Measurements from ENCODE around the gene CORIN.
A peak's percentile ranks its signal among the peaks of the same experiment; 100 is the strongest.
"Not testable (repeated sequence)": the region's sequence is repeated elsewhere in the genome, so short reads cannot be mapped to it uniquely, and the experiment has no call there.

The CORIN gene

DNA sequence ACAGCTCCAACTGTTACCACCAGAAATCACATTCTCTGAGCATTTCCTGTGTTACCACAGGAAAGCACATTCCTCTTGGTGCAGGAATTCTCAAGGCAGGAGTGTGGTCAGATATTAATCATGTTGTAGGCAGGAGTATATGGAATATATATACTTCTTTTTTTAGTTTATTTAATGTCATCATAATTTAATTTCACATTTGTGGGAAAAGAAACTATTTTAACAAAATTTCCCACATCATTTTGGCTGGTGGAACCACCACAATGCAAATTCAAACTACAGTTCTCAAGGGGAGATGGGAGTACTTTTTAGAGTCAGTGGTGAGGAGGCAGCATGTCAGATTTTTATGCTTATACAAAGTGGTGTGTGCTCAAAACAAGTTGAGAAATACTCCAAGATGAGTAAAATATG lies 213.8 kb downstream of the CORIN start:
- no peak for DNase-seq

GRCh38 chr4:47621181-47621580 lies 216.7 kb downstream of the CORIN start:
- DNase-seq, result no peak

- DNase-seq, result no peak
Observed at GRCh38 chr4:47619691-47620090, 218.2 kb downstream of the CORIN start.

DNA sequence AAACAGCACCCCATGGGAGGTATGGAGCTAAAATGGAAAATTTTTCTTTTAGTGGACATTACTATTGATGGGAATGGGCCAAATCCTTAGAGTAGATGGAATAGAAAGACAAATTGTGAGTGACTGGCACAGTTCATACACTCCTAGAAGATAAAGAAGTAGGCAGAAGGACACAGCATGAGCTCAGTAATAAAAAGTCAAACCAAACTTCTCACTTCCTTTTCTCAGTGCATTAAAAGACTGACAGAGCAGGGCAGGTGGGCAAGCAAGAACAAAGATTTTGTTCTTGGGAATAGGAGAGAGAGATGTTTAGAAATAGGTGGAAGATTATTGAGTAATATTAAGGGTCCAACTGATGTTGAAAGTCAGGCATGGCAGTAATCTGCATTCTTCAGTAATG lies 220.3 kb downstream of the CORIN start:
- no peak for DNase-seq

DNA sequence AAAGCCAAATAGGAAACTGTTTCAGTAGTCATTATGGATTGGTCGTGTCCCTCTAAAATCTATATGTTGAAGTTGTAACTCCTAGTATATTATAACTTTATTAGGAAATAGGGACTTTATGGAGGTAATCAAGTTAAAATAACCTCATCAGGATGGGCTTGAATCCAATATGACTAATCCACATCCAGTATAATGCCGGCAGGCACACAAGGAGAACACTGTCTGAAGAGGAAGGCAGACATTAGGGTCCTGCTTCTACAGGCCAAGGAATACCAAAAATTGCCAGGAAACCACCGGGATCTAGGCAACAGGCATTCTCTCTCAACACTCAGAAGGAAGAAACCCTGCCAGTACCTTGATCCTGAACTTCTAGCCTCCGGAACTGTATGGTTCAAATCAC lies 222.5 kb downstream of the CORIN start:
- no peak for DNase-seq

GRCh38 chr4:47612116-47613023 lies 225.5 kb downstream of the CORIN start:
- DNase-seq, result no peak

DNA sequence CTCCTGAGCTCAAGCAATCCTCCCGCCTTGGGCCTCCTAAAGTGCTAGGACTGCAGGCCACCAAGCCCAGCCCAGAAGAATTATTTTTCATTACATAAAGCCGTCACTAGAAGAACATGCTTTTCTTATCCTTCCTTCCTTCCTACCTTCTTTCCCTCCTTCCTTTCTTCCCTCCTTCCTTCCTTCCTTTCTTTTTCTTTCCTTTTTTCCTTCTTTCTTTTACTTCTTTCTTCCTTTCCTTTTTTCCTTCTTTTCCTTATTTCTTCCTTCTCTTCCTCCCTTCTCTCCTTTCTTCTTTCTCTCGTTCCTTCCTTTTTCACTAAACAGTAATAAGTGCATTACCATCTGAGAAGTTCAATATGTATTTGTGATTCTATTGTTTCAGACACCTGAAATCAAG lies 231.4 kb downstream of the CORIN start:
- no peak for DNase-seq

GRCh38 chr4:47598896-47599295 lies 239.0 kb downstream of the CORIN start:
- no peak for DNase-seq

GRCh38 chr4:47598320-47598719 lies 239.5 kb downstream of the CORIN start:
- no peak for DNase-seq

- DNase-seq, result no peak
Observed at GRCh38 chr4:47597696-47598095, 240.2 kb downstream of the CORIN start.

DNA sequence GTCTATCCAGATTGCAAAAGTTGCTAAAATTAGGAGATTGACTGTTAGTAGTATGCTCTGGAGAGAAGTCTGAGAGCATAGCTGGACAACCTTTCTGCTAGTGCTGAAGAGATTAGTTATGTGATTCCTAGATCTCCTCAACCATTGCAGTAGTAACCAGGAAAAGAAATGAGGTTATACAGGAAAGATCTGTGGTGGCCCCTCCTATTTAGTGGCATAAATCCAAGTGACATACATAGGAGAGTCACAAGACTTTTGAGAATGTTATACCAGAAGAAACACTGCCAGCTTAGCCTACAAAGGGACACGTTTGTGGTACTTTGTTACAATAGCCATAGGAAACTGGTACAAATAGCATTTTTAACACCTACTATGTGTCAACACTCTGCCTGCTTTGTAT lies 247.5 kb downstream of the CORIN start:
- no peak for DNase-seq

- DNase-seq, result no peak
Observed at GRCh38 chr4:47579235-47579634, 258.6 kb downstream of the CORIN start.

- DNase-seq, result no peak
Observed at GRCh38 chr4:47577779-47578553, 259.9 kb downstream of the CORIN start.

DNA sequence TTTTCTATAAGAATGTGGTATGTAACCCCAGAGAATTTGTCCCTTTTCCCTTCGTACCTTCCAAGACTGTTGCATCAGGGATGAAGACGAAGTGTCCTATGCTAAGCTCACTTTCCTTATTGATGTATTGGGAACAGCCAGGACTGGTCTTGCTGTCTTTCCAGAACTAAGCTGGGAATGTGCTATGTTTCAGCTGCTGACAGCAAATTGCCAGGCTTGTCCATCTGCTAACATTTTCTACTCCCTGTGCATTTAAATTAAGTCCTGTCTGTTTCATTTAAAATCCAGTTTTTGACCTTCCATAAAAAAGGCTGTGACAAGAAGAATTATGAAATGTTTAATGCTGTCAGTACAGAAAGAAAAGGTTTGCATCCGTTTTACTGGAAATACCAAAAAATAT lies 264.9 kb downstream of the CORIN start:
- no peak for DNase-seq

GRCh38 chr4:47570816-47571215 lies 267.1 kb downstream of the CORIN start:
- DNase-seq, result peak; percentile 61

- DNase-seq, result no peak
Observed at GRCh38 chr4:47567511-47567910, 270.4 kb downstream of the CORIN start.

DNA sequence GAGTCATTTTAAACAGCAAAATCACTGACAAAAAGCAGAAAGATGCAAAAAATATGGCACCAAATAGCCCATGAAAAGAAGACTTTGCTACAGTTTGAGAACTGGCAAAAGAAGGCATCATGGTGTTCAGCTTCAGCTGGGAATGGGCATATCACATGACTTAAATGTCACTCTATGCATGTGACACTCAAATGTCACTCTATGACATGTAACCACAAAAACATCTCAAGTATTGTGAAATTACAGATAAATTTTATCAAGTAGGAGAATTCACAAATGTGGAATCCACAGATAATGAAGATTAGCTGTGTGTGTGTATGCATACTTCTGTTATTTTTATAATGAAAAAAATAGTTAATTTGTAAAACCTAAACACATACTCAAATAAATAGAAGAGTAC lies 270.9 kb downstream of the CORIN start:
- no peak for DNase-seq

DNA sequence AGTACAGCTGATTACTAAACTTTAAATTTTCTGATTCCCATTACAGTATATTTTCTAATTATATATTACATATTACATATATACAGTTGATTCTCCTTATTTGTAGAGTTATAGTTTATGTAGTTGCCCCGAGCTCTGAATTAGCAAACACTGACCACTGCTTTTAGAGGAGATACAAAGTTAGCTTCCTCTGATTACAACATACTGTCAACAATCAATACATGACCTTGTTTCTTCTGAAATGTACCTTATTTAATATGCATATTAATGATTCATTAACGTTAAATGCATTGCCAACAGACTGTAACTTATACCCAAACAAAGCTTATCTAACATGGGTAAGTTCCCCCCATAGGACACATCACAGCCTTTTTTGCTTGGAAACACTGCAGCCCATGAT lies 271.3 kb downstream of the CORIN start:
- no peak for DNase-seq

GRCh38 chr4:47562297-47562696 lies 275.6 kb downstream of the CORIN start:
- DNase-seq, result no peak

- DNase-seq, result no peak
Observed at GRCh38 chr4:47561331-47561730, 276.5 kb downstream of the CORIN start.

- DNase-seq, result no peak
Observed at GRCh38 chr4:47560682-47561081, 277.2 kb downstream of the CORIN start.

GRCh38 chr4:47557255-47557654 lies 280.6 kb downstream of the CORIN start:
- no peak for DNase-seq

GRCh38 chr4:47555920-47556319 lies 281.9 kb downstream of the CORIN start:
- DNase-seq, result not testable (repeated sequence)

All from islet precursor cell (in vitro differentiated cells).